ENCODE measurements around the gene PHACTR3.

Gene PHACTR3

DNA sequence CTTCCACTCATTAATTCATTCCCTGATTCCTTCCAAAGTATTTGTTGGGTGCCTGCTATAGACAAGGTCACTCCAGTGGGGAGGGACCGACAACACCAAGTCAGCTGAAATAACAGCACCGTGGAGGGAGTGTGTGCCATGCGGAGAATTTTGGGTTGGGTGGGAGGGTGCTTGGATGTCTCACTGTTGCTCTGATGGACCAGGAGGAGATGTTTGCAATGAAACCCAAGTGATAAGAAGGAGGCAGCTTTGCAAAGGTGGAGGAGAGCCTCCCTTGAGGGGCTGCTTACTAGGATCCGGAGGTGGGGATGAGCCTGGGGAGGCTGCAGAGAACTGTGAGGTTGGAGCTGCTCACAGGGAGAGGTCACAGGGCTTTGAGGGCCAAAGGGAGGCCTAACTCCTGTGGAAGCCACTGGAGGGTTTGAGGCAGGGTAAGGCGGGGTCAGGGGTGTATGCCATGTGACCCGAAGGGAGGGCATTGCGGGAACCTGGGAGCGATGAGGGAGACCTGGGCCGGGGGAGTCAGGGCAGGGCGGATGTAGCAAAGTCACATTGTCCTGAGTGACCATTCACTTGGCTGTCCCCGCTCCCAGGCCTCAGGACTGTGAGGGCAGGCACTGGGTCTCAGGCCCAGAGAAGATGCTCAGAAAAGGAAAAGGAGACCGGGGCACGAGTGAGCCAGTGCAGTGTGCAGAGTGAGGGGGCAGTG, 124.5 kb downstream of the PHACTR3 start:
- Histone ChIP-seq H3K4me3 (ENCODE audit: insufficient read depth, low read depth, low read length) (no peak overlapping the region), H3K36me3 (ENCODE audit: control insufficient read depth, insufficient read depth, low read length) (no peaks in the 10 kb centered on the region)
- WGBS, 2 experiments: 88 to 90% methylated on average over 13 of the region's 13 CpGs

DNA sequence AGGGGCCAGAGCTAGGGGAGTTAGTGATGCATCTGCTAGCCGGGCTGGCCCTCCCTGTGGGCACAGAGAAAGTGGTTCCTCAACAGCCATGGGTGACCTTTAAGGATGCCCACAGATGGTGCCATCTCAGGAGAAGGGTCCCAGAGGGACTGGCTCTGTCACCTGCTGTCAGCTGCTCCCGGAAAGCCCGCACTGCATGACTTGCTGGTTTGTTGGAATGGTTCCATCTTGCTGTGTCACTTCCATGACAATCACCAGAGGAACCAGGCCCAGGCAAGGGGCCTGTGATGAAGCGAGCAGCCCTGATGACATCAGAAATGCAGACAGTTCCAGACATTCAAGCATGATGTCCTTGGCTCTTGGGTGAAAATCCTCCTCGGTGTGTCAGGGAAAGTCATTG, 125.2 kb downstream of the PHACTR3 start:
- H3K4me1 ChIP-seq (ENCODE audit: control insufficient read depth, insufficient read depth, low read length): no peaks in the 10 kb centered on the region
- no peaks in the 10 kb centered on the region for H3K27me3 ChIP-seq (ENCODE audit: control insufficient read depth, insufficient read depth, low read length, poor library complexity, severe bottlenecking)
- H3K4me3 ChIP-seq (ENCODE audit: insufficient read depth, low read depth, low read length): no peak overlapping the region
- 88 to 90% methylated on average over 5 of the region's 5 CpGs for WGBS, 2 experiments
- no peak overlapping the region for H3K27ac ChIP-seq (ENCODE audit: insufficient read depth, low read depth, low read length, poor library complexity, severe bottlenecking)
- H3K36me3 ChIP-seq (ENCODE audit: control insufficient read depth, insufficient read depth, low read length): no peaks in the 10 kb centered on the region
- H3K9me3 ChIP-seq (ENCODE audit: control insufficient read depth, low read length): peaks cover 2% of the 10 kb centered on the region

More for the DNA sequence above, 124.5 kb downstream of the PHACTR3 start:
- Histone ChIP-seq H3K27me3 (ENCODE audit: control insufficient read depth, insufficient read depth, low read length, poor library complexity, severe bottlenecking) (no peaks in the 10 kb centered on the region), H3K9me3 (ENCODE audit: control insufficient read depth, low read length) (peaks cover 2% of the 10 kb centered on the region), H3K4me1 (ENCODE audit: control insufficient read depth, insufficient read depth, low read length) (no peaks in the 10 kb centered on the region), H3K27ac (ENCODE audit: insufficient read depth, low read depth, low read length, poor library complexity, severe bottlenecking) (no peak overlapping the region)

DNA sequence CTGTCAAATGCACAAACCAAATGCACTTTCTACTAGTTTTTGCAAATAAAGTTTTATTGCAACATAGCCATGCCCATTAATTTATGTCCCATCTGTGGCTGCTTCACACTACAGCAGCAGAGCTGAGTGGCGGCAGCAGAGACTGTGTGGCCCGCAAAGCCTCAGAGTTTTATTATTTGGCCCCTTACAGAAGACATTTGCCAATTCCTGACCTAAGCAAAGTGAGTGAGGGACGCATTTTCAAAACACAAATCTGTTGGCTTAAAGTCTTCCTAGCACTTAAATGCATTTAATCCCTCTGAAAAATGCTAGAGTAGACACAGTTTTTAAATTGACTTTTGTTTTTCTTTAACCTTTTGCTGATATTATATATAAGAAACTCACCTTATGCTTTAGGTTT, 126.4 kb downstream of the PHACTR3 start:
- Histone ChIP-seq H3K36me3 (ENCODE audit: control insufficient read depth, insufficient read depth, low read length) (no peaks in the 10 kb centered on the region), H3K27ac (ENCODE audit: insufficient read depth, low read depth, low read length, poor library complexity, severe bottlenecking) (no peak overlapping the region), H3K4me3 (ENCODE audit: insufficient read depth, low read depth, low read length) (no peak overlapping the region), H3K9me3 (ENCODE audit: control insufficient read depth, low read length) (peaks cover 2% of the 10 kb centered on the region), H3K27me3 (ENCODE audit: control insufficient read depth, insufficient read depth, low read length, poor library complexity, severe bottlenecking) (no peaks in the 10 kb centered on the region), H3K4me1 (ENCODE audit: control insufficient read depth, insufficient read depth, low read length) (no peaks in the 10 kb centered on the region)
- WGBS, 2 experiments: 74 to 78% methylated on average over 3 of the region's 3 CpGs

DNA sequence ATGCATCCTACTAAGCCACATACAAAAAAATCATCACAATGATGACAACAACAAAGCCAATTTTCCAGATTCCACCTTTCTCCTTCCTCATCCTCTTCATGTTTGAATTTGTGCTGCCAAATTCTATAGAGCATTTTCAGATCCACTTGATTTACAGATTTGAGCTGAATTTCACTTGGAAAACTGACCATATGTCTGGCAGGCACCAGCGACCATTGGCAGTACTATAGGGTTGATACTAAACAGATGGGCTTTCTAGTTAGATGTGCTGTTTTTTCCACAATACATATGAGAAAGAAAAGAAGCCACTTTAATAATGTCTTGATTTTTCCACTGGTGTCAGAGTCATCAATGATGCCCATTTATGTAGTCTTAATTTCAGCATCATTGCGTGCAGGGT, 127.0 kb downstream of the PHACTR3 start:
- no peaks in the 10 kb centered on the region for H3K4me1 ChIP-seq (ENCODE audit: control insufficient read depth, insufficient read depth, low read length)
- peaks cover 2% of the 10 kb centered on the region for H3K9me3 ChIP-seq (ENCODE audit: control insufficient read depth, low read length)
- H3K27ac ChIP-seq (ENCODE audit: insufficient read depth, low read depth, low read length, poor library complexity, severe bottlenecking): no peak overlapping the region
- H3K36me3 ChIP-seq (ENCODE audit: control insufficient read depth, insufficient read depth, low read length): no peaks in the 10 kb centered on the region
- WGBS, 2 experiments: 54 to 55% methylated on average over 2 of the region's 2 CpGs
- no peaks in the 10 kb centered on the region for H3K27me3 ChIP-seq (ENCODE audit: control insufficient read depth, insufficient read depth, low read length, poor library complexity, severe bottlenecking)
- no peak overlapping the region for H3K4me3 ChIP-seq (ENCODE audit: insufficient read depth, low read depth, low read length)

DNA sequence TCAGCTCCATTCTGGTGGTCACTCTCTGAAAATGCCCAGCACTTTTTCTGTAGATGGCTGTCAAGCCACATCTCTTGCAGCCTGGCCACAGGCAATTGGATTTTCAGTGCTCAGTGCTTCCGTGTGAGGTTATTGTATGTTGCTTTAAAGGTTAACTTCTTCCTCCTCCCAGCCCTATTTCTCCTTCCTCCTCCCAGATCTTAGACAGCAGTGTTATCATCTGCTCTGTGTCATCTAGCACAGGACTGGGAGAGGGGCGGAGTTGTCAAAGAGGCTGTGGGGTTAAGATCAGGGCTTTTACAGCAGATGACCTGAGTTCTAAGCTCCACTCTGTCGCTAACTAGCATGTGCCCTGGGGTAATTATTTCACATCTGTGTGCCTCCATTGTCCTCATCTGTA, 129.0 kb downstream of the PHACTR3 start:
- no peaks in the 10 kb centered on the region for H3K27me3 ChIP-seq (ENCODE audit: control insufficient read depth, insufficient read depth, low read length, poor library complexity, severe bottlenecking)
- no peak overlapping the region for H3K27ac ChIP-seq (ENCODE audit: insufficient read depth, low read depth, low read length, poor library complexity, severe bottlenecking)
- H3K4me3 ChIP-seq (ENCODE audit: insufficient read depth, low read depth, low read length): no peak overlapping the region
- no peaks in the 10 kb centered on the region for H3K36me3 ChIP-seq (ENCODE audit: control insufficient read depth, insufficient read depth, low read length)
- 75 to 80% methylated on average over 2 of the region's 3 CpGs for WGBS, 2 experiments
- H3K4me1 ChIP-seq (ENCODE audit: control insufficient read depth, insufficient read depth, low read length): no peaks in the 10 kb centered on the region
- peaks cover 2% of the 10 kb centered on the region for H3K9me3 ChIP-seq (ENCODE audit: control insufficient read depth, low read length)

DNA sequence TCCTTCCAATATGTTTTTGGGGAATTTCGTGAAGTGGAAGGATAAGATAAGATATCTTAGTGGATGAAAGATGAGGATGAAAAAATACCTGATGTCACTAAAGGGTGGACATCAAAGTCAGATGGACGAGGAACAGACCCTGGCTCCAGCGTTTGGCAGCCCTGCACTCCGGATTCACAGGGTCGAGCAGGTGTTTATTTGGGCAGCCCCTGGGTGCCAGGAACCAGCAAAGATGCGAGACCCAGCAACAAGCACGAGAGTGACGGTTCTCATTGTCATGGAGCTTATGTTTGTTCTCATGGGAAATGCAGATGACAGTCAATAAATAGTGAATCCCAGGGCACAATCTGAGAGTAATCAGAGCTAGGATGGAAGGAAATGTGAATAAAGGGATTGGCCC, 131.1 kb downstream of the PHACTR3 start:
- H3K27ac ChIP-seq (ENCODE audit: insufficient read depth, low read depth, low read length, poor library complexity, severe bottlenecking): no peak overlapping the region
- peaks cover 2% of the 10 kb centered on the region for H3K9me3 ChIP-seq (ENCODE audit: control insufficient read depth, low read length)
- WGBS, 2 experiments: 64 to 66% methylated on average over 8 of the region's 8 CpGs
- no peaks in the 10 kb centered on the region for H3K27me3 ChIP-seq (ENCODE audit: control insufficient read depth, insufficient read depth, low read length, poor library complexity, severe bottlenecking)
- H3K4me1 ChIP-seq (ENCODE audit: control insufficient read depth, insufficient read depth, low read length): no peaks in the 10 kb centered on the region
- no peaks in the 10 kb centered on the region for H3K36me3 ChIP-seq (ENCODE audit: control insufficient read depth, insufficient read depth, low read length)
- H3K4me3 ChIP-seq (ENCODE audit: insufficient read depth, low read depth, low read length): no peak overlapping the region

DNA sequence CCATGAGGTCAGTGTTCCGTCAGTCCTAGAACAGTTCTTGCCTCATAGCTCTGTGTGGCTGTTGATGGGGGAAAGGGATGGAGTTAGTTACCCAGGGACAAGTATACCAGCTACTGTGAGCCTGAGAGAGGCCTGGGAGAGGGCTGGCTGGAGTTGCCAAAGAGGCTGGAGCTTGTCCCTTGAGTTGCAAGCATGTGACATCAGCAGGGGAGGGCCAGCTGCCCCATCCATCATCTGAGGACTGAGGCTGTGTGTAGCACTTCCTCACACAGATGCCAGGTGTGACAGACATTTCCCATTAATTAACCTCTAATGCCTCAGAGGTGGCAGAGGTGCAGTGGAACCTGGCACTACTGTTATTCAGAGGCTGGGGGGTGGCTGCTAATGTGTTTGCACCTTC, 131.6 kb downstream of the PHACTR3 start:
- H3K4me3 ChIP-seq (ENCODE audit: insufficient read depth, low read depth, low read length): no peak overlapping the region
- WGBS, 2 experiments: 79 to 81% methylated on average over 1 of the region's 1 CpG
- H3K27ac ChIP-seq (ENCODE audit: insufficient read depth, low read depth, low read length, poor library complexity, severe bottlenecking): no peak overlapping the region
- no peaks in the 10 kb centered on the region for H3K27me3 ChIP-seq (ENCODE audit: control insufficient read depth, insufficient read depth, low read length, poor library complexity, severe bottlenecking)
- H3K4me1 ChIP-seq (ENCODE audit: control insufficient read depth, insufficient read depth, low read length): no peaks in the 10 kb centered on the region
- H3K9me3 ChIP-seq (ENCODE audit: control insufficient read depth, low read length): peaks cover 2% of the 10 kb centered on the region
- H3K36me3 ChIP-seq (ENCODE audit: control insufficient read depth, insufficient read depth, low read length): no peaks in the 10 kb centered on the region

DNA sequence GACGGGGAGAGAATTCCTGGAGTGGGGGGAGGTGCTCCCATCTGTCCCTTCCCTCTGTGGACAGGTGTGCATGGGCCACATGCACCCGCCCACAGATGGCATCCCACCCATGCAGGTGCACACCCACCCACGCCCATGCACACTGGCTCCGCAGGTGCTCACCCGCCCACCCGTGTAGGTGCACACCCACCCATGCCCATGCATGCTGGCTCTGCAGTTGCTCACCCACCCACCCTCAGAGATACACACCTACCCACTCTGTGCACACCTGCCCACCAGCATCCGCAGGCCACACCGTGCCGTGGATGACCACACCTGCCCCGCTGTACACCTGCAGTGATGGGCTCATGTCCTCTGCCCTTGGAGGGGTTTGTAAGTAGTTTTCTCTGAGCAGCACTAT, 132.0 kb downstream of the PHACTR3 start:
- Histone ChIP-seq H3K4me3 (ENCODE audit: insufficient read depth, low read depth, low read length) (no peak overlapping the region), H3K27me3 (ENCODE audit: control insufficient read depth, insufficient read depth, low read length, poor library complexity, severe bottlenecking) (no peaks in the 10 kb centered on the region), H3K36me3 (ENCODE audit: control insufficient read depth, insufficient read depth, low read length) (no peaks in the 10 kb centered on the region), H3K27ac (ENCODE audit: insufficient read depth, low read depth, low read length, poor library complexity, severe bottlenecking) (no peak overlapping the region), H3K9me3 (ENCODE audit: control insufficient read depth, low read length) (peaks cover 2% of the 10 kb centered on the region), H3K4me1 (ENCODE audit: control insufficient read depth, insufficient read depth, low read length) (no peaks in the 10 kb centered on the region)
- 86 to 90% methylated on average over 10 of the region's 10 CpGs for WGBS, 2 experiments

DNA sequence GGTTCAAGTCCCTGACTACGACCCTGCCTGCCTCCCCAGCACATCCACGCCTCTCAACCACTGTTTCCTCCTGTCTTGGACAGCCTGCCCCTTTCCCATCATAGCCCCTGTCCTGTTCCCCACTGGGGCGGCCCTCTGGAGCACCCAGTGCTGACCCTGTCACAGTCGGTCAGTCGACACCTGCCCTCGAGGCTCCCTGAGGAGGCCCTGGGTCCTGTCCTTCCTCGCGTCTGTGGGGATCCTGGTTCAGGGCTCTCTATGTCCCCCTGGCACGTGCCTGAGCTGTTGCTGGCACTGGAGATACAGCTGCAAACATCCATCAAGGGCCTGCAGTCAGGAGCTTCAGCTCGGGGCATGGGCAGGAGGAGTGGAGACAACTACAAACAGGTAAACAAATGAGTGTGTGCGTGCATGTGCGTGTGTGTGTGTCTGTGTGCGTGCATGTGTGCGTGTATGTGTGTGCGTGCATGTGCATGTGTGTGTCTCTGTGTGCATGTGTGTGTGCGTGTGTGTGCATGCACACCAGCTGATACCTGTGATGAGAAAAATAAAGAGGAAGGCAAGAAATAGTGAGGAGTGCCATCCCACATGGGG, 132.8 kb downstream of the PHACTR3 start:
- Histone ChIP-seq H3K4me3 (ENCODE audit: insufficient read depth, low read depth, low read length) (no peak overlapping the region), H3K36me3 (ENCODE audit: control insufficient read depth, insufficient read depth, low read length) (no peaks in the 10 kb centered on the region), H3K9me3 (ENCODE audit: control insufficient read depth, low read length) (peaks cover 2% of the 10 kb centered on the region), H3K27me3 (ENCODE audit: control insufficient read depth, insufficient read depth, low read length, poor library complexity, severe bottlenecking) (no peaks in the 10 kb centered on the region), H3K27ac (ENCODE audit: insufficient read depth, low read depth, low read length, poor library complexity, severe bottlenecking) (no peak overlapping the region), H3K4me1 (ENCODE audit: control insufficient read depth, insufficient read depth, low read length) (no peaks in the 10 kb centered on the region)
- WGBS, 2 experiments: 72 to 73% methylated on average over 16 of the region's 16 CpGs

DNA sequence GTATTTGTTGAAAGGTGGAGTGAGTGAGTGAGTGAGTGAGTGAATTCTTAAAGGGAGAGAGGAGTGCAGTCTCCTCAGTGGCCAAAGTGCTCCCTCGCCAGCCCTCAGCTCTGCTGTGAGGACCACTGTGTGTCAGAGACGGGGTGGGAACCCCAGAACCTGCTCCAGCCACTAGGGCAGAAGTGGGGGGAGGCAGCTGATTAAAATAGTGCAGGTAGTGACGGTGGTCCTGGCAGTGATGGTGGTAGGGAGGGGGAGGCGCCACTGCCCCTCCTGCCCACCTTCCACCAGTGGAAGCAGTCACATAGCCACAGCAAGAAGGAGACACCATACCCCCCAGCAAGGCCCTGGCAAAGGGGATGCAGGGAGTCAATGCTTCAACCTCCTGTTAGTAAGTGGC, 133.5 kb downstream of the PHACTR3 start:
- WGBS, 2 experiments: 64 to 74% methylated on average over 4 of the region's 4 CpGs
- no peak overlapping the region for H3K4me3 ChIP-seq (ENCODE audit: insufficient read depth, low read depth, low read length)
- no peaks in the 10 kb centered on the region for H3K9me3 ChIP-seq (ENCODE audit: control insufficient read depth, low read length)
- H3K27ac ChIP-seq (ENCODE audit: insufficient read depth, low read depth, low read length, poor library complexity, severe bottlenecking): no peak overlapping the region
- H3K27me3 ChIP-seq (ENCODE audit: control insufficient read depth, insufficient read depth, low read length, poor library complexity, severe bottlenecking): no peaks in the 10 kb centered on the region
- no peaks in the 10 kb centered on the region for H3K36me3 ChIP-seq (ENCODE audit: control insufficient read depth, insufficient read depth, low read length)
- no peaks in the 10 kb centered on the region for H3K4me1 ChIP-seq (ENCODE audit: control insufficient read depth, insufficient read depth, low read length)

Data from ectodermal cell (in vitro differentiated cells).